HL-60 (cell line): ENCODE data around the gene RASD2.

ENCODE experiments used
- CTCF ChIP-seq: IDR thresholded peaks from one replicate; pipeline ENCODE4 v1.5.1; 2011; ENCODE audit warnings: low read length, control low read depth, inconsistent platforms; ENCODE audit not compliant: insufficient read depth
- POLR2AphosphoS5 ChIP-seq: IDR thresholded peaks from 2 replicates; pipeline ENCODE4 v1.6.1; 2012; ENCODE audit warnings: low read depth
- SPI1 ChIP-seq: IDR thresholded peaks from 2 replicates; pipeline ENCODE4 v1.6.1; 2012; ENCODE audit warnings: low read depth, mild to moderate bottlenecking, borderline replicate concordance

DNA sequence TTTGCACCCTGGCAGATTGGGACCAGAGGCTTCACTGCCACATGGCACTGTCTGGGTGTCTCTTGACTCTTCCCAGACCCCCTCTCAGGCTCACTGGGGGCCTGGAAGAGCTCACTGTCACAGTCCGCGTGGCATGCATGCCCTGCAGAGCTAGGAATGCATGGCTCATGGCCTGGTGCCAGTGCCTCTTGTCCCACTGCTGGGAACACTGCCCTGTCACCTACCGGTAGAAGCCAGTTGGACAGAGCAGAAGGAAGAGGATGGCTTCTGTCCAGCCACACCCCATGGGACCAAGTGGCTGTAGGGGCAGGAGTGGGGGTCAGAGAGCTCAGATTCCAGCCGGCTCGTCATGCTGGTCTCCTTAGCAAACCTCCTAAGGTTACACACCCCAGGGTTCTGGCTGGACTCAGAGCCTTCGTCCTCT is 46.8 kb downstream of the RASD2 start:
- no peak for TF ChIP-seq CTCF
- no peak for TF ChIP-seq POLR2AphosphoS5
- TF ChIP-seq SPI1, result no peak
